MM.1S (cell line): ENCODE results near the gene C3orf20.

Experiments used
- CTCF ChIP-seq: fragments of 300-600 bp; sonication (generic); IDR thresholded peaks from 2 replicates; pipeline ENCODE4 v1.5.1; 2016; ENCODE audit warnings: antibody characterized with exemption, low read length, mixed read lengths
- EZH2 ChIP-seq: fragments of 300-600 bp; sonication (generic); optimal IDR thresholded peaks from 2 replicates; pipeline ENCODE3; 2017; ENCODE audit warnings: low read depth, mild to moderate bottlenecking, antibody characterized with exemption, low read length, mixed read lengths
- EZH2phosphoT487 ChIP-seq: fragments of 300-600 bp; sonication (generic); IDR thresholded peaks from 2 replicates; pipeline ENCODE4 v1.6.1; 2018; ENCODE audit warnings: antibody characterized with exemption, low read length

- no peak for TF ChIP-seq EZH2
- no peak for TF ChIP-seq CTCF
- no peak for TF ChIP-seq EZH2phosphoT487
Observed at GRCh38 chr3:14716591-14716990, 41.6 kb downstream of the C3orf20 start.
